ENCODE results near the gene SMIM31.

The SMIM31 gene

DNA sequence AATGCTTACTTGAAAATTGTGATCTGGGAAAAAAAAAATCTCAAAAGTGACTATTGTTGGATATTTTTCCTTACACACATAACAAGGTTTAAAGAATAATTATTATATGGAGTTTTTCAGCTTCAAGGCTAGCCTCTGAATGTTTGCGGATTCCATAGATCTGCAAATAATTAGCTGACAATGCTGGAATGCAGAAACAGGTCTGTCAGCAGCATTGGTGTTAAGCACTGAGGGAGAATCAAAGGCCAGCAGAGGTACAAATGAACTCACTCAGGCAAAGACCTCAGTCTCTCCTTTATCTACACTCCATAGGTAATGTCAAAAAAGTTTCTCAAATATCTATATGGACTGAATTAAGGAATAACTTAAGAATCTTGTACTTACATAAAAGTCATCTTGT is 35.1 kb downstream of the SMIM31 start:
- no peak for DNase-seq

DNA sequence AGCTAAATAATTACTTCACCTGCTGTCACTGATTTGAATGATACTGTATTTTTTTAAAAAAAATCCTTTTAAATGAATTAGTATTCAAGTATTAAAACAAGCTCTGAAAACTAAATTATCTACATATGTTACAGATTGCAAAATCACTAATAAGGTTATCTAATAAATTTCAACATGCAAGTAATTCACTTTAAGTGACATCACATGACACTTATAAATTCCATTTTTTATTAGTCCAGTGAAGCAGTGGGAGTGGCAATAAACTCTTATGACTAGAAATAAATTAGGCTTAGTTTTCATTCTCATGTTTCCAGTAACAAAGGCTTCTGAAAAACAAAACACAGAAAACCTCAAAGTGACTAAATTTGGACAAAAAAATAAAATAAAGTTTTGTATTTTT is 36.3 kb downstream of the SMIM31 start:
- no peak for DNase-seq

DNA sequence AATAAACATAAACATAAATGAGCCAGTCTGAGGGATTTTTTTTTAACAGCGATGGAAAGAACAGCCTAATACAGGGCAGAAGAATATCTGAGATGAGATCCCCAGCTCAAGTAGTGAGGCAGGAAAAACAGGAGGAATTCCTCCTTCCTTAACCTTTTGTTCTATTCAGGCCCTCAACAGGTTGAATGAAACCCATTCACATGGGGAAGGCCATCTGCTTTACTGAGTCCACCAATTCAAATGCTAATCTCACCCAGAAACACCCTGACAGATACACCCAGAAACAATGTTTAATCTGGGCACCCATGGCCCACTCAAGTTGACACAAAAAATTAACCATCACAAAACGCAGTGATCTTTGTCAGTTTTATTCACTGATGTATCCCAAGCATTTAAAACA is 45.5 kb downstream of the SMIM31 start:
- no peak for DNase-seq

DNA sequence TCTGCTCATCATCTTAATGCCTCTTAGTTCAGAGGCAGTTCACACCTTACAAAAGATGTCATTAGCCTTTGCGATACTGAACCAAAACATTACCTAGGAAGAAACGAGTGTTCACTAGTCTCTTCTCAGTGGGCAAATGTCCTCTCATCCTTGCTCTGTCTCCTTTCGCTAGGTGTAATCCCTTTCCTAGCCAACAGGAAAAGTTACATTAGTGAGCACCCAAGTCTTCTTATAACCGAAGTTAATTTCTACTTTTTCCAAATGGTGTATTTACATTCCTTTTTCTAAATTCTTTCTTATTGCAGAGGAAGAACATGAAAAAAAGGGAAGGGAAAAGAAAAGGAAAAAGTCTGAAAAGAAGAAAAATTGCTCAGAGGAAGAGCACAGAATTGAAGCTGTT is 46.9 kb downstream of the SMIM31 start:
- no peak for DNase-seq

DNA sequence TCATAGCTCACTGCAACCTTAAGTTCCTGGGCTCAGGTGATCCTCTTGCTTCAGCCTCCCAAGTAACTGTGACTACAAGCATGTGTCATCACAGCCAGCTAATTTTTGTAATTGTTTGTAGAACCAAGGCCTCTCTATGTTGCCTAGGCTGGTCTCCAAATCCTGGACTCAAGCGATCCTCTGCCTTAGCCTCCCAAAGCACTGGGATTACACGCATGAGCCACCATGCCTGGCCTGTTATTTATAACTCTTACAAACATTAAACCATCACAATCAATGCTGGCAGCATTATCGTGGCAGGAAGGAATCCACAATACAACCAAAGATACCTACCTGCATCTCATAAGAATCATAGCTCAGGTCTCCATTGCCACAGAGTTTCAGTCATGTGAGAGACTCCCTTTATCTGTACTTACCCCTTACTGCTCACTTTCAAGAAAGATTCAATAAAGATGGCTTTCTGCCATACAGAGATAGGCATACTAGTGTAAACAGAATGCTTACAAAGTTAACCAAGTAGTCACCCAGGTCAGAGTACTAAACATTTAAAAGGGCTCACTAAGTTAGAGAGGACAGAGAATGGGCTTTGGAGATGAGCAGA is 48.5 kb downstream of the SMIM31 start:
- no peak for DNase-seq

DNA sequence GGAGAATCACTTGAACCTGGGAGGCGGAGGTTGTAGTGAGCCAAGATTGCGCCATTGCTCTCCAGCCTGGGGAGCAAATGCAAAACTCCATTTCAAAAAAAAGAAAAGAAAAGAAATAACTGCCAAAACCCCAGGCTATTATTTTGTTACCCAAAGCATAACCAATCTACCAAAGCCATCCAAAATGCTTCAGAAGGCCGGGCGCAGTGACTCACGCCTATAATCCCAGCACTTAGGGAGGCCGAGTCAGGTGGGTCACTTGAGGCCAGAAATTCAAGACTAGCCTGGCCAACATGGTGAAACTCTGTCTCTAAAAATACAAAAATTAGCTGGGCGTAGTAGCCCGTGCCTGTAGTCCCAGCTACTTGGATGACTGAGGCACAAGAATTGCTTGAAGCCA is 49.8 kb downstream of the SMIM31 start:
- no peak for DNase-seq

DNA sequence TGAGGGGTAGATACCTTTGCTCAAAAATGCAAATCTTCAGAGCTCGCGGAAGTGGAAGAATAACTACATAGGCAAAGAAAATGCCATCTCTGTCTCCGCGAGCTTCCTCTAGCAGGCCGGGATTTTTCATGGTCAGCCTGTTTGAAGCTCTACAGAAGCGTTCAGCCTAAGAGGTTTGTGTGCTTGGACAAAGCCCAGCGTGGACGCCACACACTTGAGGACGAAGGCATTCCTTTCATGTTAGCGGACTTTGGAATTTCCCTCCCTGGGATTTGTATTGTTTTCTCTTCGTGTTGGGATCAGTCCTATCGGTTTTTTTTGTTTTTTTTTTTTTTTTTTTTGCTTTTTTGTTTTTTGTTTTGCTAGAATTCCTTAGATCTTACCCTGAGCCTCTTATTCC is 53.7 kb downstream of the SMIM31 start:
- DNase-seq = no peak

DNA sequence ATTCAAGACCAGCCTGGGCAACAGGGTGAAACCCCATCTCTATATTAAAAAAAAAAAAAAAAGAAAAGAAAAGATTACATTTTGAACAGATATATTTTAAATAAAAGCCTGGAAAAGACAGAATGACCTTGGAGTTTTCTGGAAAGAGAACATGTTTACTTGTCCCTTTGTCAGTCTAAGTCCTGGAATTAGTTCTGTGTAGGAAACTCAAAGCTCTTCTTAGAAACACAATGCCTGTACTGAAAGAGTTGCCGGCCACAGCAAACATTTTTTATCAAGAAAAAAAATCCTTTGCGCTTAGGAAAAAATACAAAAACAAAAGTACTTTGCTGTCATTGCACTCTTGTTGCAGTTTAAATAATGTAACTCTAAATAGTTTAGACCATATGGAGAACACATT is 59.6 kb downstream of the SMIM31 start:
- DNase-seq = no peak

DNA sequence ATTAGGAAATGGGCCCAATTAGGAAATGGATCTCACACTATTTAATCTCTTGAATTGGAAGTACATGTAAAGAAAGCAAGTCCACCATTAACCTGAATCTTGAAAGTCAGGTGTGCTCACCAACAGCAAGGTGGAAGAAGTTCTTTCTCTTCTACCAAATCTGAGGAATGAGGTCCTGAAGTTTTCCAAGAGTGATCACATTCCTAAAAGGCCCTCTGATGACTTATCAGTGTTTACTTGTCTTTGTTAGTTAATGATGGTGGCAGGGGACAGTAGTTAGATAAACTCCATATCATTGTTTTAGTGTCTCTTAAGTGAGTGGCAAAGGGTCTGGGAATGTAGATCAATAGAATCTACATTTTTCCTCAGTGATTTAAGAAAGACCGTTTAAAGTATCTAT is 61.8 kb downstream of the SMIM31 start:
- no peak for DNase-seq

DNA sequence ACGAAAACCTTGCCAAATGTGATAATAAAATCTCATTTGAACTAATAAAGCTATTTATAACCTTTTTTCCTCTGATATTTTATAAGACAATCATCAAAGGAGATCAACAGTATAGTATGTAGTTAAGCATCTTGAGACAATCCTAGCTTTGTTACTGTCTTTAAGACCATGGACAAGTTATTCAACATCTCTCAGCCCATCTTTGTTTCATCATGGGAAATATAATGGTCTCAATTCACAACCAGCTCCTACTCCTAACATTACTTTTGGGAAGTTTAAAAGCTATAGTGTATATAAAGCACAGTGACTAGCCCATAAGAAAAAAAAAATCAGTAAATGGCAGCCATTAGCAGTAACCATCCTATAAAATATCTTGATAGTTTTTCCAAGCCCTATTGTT is 65.4 kb downstream of the SMIM31 start:
- DNase-seq = no peak

DNA sequence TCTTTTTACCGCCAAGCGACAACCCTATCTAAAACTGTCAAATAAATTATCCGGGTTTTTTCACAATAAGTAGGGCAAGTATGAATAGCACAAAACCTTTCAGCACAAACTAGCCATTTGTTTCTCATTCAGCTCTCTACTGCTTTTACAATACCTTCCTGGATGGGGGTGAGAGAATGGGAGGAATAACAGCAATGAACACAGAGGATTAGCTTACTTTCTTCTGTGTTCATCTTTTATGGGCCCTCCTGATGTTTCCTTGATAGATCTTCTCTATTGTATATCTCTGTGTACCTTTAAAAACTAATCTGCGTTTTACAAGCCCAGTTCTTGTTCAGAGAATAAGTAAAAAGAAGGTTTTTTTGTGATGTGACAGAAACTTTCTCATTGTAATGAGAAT is 67.8 kb downstream of the SMIM31 start:
- no peak for DNase-seq

DNA sequence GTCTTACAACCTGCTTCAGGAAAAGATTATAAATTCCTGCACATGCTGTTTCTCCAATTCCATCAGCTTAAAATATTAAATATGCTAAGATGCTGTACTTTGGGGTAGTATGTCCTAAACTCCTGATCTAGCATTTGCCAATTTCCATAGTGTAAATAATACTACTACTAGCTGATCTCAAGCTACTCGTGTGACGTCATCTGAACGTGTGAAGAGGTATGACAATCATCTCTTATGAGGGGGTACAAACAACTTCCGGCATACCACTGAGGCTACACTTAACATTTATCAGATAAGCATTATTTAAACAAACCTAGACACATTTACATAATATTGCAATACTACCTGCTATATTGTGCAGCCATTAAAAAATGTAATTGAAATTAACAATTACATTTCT is 70.7 kb downstream of the SMIM31 start:
- DNase-seq = no peak

DNA sequence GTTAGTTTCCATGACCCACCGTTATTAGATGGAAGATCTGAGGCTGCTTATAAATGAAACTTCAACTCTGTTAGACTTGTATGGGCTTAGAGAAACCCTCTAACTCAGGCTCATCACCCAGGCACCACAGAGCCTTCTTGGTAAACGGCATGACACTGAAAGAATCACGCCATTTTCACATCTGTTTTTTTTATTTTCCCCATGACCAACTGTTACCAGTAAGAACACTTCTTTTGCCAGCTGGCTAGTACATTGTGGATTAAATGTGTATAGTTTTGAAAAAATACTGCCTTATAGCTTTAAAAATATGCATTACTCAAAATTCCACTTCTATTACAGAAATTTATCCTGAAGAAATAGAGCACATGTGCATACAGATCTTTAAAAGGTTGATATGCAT is 75.0 kb downstream of the SMIM31 start:
- DNase-seq = no peak

DNA sequence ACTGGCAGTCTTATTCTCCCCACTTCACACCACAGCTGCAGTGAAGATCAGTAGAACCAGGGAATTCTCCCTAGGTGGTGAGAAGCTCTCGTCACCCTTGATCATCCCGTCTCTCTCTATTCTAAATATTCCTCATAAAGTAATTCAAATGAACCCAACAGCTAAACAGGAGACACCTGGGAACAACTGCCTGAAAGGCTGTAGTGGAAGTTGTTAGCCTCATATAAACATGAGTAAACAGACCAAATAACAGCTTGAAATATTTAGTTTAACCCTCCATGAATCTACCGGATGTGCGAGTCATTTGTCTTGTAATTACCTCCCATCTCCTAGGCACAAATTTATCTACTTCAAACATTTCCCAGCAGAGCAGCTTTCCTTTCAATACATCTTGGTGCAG is 92.6 kb downstream of the SMIM31 start:
- no peak for DNase-seq

DNA sequence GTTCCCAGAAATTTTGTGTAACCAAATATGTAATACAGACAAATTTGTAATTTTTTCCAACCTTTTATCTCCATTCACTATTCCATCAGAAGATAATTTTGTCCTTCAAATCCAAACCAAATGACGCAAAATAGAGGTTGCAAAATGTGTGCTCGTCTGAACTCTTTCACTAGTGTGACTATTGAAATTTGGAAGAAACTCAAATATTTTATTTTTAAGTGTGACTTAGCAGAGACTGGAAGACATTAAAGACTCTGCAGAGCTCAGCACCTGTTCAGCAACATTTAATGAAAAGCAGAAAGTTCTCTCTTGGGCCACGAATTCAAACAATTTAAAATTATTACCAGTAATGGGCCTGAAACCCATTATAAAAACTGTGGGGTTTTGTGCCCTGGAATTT is 93.1 kb downstream of the SMIM31 start:
- DNase-seq = no peak

DNA sequence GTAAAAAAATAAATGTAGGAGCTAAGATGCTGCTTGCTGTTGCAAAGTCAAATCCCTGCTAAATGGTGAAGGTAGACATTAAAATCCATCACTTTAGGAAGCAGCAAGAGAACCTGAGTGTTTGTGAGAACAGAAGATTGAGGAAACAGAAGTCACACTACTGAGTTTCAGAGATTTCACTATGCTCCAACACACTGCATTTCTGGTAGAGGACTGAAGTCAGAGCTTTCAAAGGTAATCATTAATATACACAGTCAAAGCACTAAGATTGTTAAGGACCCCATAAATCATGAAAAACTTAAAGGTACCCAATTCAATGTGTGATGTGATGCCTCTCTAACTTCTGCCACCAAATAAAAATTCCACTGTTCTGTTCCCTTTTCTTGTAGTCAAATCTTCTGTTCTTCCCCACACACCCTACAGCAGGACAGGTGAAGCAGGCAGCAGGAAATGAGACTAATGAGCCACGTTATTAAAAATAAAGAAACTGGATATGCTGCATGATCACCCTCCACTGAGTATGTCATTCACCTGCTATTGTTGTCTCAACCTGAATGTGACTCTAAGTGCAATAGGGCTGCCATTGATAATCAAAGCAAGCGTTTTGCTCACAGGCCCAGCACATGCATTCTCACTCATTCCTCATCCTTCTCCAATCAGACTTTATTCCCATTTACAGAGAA is 94.2 kb downstream of the SMIM31 start:
- no peak for DNase-seq
